PC-9 (cell line): ENCODE measurements around the gene PGK1. TPM values are rescaled to one million over a fixed set of nuclear protein-coding genes. Genes with fewer than 3 reads are reported as not detected.
"Not testable (repeated sequence)": the region's sequence is repeated elsewhere in the genome, so short reads cannot be mapped to it uniquely, and the experiment has no call there.

Experiments
- BruUV-seq: library from RNA; stranded (reverse); fragments of 400-500 nt; replicated peaks from 2 replicates; lab custom pipeline; 2021; lab: Mats Ljungman, UMichigan
- CTCF ChIA-PET: fragments of 300-600 bp; sonication (Branson Sonifier 250); formaldehyde crosslinking; loops from one replicate; lab custom pipeline; 2022; ENCODE audit warnings: antibody characterized with exemption; lab: Charles Lee
- POLR2A ChIA-PET: fragments of 300-600 bp; sonication (Branson Sonifier 250); formaldehyde crosslinking; loops from one replicate; lab custom pipeline; 2022; ENCODE audit warnings: antibody characterized with exemption; ENCODE audit not compliant: unreplicated experiment; lab: Charles Lee
- DNase-seq, 2 experiments: peaks; one replicate each; pipeline versions ENCODE4 v3.0.0 to v3.0.0-alpha.2; 2015 to 2022; ENCODE audit warnings: mixed read lengths in 1 of 2
- H2AFZ ChIP-seq: fragments of 200-600 bp; sonication (generic); 2 replicates; pipeline ENCODE4 v1.8.1; 2017; ENCODE audit warnings: antibody characterized with exemption
- H3F3A ChIP-seq: fragments of 200-600 bp; sonication (generic); 2 replicates; pipeline ENCODE4 v1.8.1; 2017; ENCODE audit warnings: antibody characterized with exemption, mild to moderate bottlenecking, low read depth; ENCODE audit not compliant: insufficient read depth
- H3K27ac ChIP-seq: fragments of 200-600 bp; sonication (generic); 2 replicates; pipeline ENCODE4 v1.6.1; 2016; ENCODE audit warnings: mixed run types
- H3K27me3 ChIP-seq: fragments of 200-600 bp; sonication (generic); 2 replicates; pipeline ENCODE4 v1.6.1; 2016; ENCODE audit warnings: low read depth, mixed run types; ENCODE audit not compliant: insufficient read depth
- H3K36me3 ChIP-seq: fragments of 200-600 bp; sonication (generic); 2 replicates; pipeline ENCODE4 v1.6.1; 2016; ENCODE audit warnings: low read depth, mixed run types
- H3K4me1 ChIP-seq: fragments of 200-600 bp; sonication (generic); replicated peaks from 2 replicates; pipeline ENCODE4 v1.6.1; 2016; ENCODE audit warnings: mixed run types; ENCODE audit not compliant: insufficient read depth
- H3K4me2 ChIP-seq: fragments of 200-600 bp; sonication (generic); 2 replicates; pipeline ENCODE4 v1.6.1; 2017; ENCODE audit warnings: mixed run types
- H3K4me3 ChIP-seq: fragments of 200-600 bp; sonication (generic); 2 replicates; pipeline ENCODE4 v1.6.1; 2016; ENCODE audit warnings: mixed run types
- H3K79me2 ChIP-seq: fragments of 200-600 bp; sonication (generic); 2 replicates; pipeline ENCODE4 v1.6.1; 2017; ENCODE audit warnings: low read depth, mixed run types
- H3K9me2 ChIP-seq: fragments of 200-600 bp; sonication (generic); 2 replicates; pipeline ENCODE4 v1.8.1; 2017; ENCODE audit warnings: mild to moderate bottlenecking; ENCODE audit not compliant: insufficient read depth
- H3K9me3 ChIP-seq: fragments of 200-600 bp; sonication (generic); 2 replicates; pipeline ENCODE4 v1.8.1; 2016; ENCODE audit warnings: low read depth; ENCODE audit not compliant: insufficient read depth
- H4K20me1 ChIP-seq: fragments of 200-600 bp; sonication (generic); 2 replicates; pipeline ENCODE4 v1.8.1; 2017; ENCODE audit not compliant: insufficient read depth
- EZH2 ChIP-seq: fragments of 200-600 bp; sonication (generic); IDR thresholded peaks from 2 replicates; pipeline ENCODE4 v1.8.0; 2017; ENCODE audit warnings: antibody characterized with exemption, low read depth
- intact Hi-C: fragments of 100-400 bp; cut with micrococcal nuclease; formaldehyde crosslinking; loops from one replicate; pipeline ENCODE4 v1.10.0; 2022; ENCODE audit not compliant: unreplicated experiment
- total RNA-seq: library from RNA; stranded (reverse); gene quantifications from 2 replicates; pipeline ENCODE4 v1.2.3, GENCODE V29; 2021
- TF ChIP-seq, protein P1 (sequence below): fragments of 200-600 bp; sonication (generic); conservative IDR thresholded peaks from 2 replicates; pipeline ENCODE4 v1.6.1; 2017; ENCODE audit warnings: mixed run types, antibody characterized with exemption, mild to moderate bottlenecking, moderate library complexity

Gene PGK1
- total RNA-seq, 1 experiment from 2014 or later, result 409 TPM

DNA sequence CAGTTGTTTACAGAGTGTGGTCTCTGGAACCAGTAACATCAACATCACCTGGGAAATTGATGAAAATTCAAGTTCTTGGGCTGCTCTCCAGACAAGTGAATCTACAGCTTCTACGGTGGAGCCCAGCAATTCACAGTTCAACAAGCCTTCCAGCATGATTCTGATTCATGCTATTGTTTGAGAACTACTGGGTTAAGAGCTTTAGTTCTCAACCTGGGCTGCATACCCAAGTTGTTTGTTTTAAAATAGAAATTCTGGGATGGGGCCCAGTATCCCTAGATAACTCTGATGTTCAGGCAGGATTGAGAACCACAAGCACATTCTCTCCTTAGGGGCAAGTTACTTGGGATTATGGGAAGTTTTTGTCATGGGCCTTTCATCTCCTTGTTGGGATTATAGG lies 37.9 kb upstream of the PGK1 start:
- no peaks in the 10 kb centered on the region for H3K9me2 ChIP-seq
- no peaks in the 10 kb centered on the region for H3K79me2 ChIP-seq
- ChIA-PET CTCF (interaction anchor here (0.6 kb wide), 1 partner anchor 191 kb away, joined by 3 read pairs; no protein-coding TSS in a partner anchor), POLR2A (no interaction called here)
- intact Hi-C loops, result no loop called here
- peaks cover 7% of the 10 kb centered on the region; the same call in 1 of the 2 replicates for H3F3A ChIP-seq
- no peak overlapping the region for H3K4me2 ChIP-seq
- no peaks in the 10 kb centered on the region; the same call in 1 of the 2 replicates for H3K9me3 ChIP-seq
- H3K36me3 ChIP-seq, result no peaks in the 10 kb centered on the region
- H3K27ac ChIP-seq, result no peak overlapping the region
- H4K20me1 ChIP-seq, result no peaks in the 10 kb centered on the region
- peaks cover 4% of the 10 kb centered on the region for H3K4me1 ChIP-seq
- H3K4me3 ChIP-seq, result no peak overlapping the region
- no peak overlapping the region for H2AFZ ChIP-seq
- BruUV-seq, result no TSS peak
- no peaks in the 10 kb centered on the region for H3K27me3 ChIP-seq
- TF ChIP-seq, protein P1, sequence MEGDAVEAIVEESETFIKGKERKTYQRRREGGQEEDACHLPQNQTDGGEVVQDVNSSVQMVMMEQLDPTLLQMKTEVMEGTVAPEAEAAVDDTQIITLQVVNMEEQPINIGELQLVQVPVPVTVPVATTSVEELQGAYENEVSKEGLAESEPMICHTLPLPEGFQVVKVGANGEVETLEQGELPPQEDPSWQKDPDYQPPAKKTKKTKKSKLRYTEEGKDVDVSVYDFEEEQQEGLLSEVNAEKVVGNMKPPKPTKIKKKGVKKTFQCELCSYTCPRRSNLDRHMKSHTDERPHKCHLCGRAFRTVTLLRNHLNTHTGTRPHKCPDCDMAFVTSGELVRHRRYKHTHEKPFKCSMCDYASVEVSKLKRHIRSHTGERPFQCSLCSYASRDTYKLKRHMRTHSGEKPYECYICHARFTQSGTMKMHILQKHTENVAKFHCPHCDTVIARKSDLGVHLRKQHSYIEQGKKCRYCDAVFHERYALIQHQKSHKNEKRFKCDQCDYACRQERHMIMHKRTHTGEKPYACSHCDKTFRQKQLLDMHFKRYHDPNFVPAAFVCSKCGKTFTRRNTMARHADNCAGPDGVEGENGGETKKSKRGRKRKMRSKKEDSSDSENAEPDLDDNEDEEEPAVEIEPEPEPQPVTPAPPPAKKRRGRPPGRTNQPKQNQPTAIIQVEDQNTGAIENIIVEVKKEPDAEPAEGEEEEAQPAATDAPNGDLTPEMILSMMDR, result no peak
- no peak for TF ChIP-seq EZH2
- DNase-seq, result no peak

DNA sequence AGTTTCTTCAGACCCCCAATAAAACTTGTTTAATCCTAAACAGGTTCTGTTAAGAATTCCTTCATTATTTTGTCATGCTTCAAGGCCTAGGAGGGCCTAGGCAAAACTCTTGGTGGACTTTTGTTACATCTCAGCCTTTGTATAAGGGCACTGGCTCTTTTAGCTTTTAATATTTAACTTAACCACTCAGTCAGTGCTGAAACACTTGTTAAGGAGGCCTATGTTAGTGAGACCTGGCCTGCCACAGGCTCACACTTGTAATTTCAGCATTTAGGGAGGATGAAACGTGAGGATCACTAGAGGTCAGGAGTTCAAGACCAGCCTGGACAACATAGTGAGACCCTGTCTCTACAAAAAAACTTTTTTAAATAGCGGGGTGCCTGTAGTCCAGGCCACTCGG lies 32.7 kb upstream of the PGK1 start:
- no peaks in the 10 kb centered on the region for H3K9me2 ChIP-seq
- intact Hi-C loops, result no loop called here
- no peak overlapping the region for H3K27ac ChIP-seq
- ChIA-PET CTCF (no interaction called here), POLR2A (no interaction called here)
- H3K4me3 ChIP-seq, result no peak overlapping the region
- H3F3A ChIP-seq, result 0 out of 2 replicates have a peak, but pooled peaks cover 3% of the 10 kb centered on the region
- TF ChIP-seq, protein P1, result no peak
- no peak for TF ChIP-seq EZH2
- no peak overlapping the region for H2AFZ ChIP-seq
- no peaks in the 10 kb centered on the region for H4K20me1 ChIP-seq
- BruUV-seq, result no TSS peak
- no peaks in the 10 kb centered on the region for H3K36me3 ChIP-seq
- H3K4me2 ChIP-seq, result no peak overlapping the region
- H3K27me3 ChIP-seq, result no peaks in the 10 kb centered on the region
- H3K9me3 ChIP-seq, result no peaks in the 10 kb centered on the region
- no peaks in the 10 kb centered on the region for H3K4me1 ChIP-seq
- no peak for DNase-seq
- H3K79me2 ChIP-seq, result no peaks in the 10 kb centered on the region

DNA sequence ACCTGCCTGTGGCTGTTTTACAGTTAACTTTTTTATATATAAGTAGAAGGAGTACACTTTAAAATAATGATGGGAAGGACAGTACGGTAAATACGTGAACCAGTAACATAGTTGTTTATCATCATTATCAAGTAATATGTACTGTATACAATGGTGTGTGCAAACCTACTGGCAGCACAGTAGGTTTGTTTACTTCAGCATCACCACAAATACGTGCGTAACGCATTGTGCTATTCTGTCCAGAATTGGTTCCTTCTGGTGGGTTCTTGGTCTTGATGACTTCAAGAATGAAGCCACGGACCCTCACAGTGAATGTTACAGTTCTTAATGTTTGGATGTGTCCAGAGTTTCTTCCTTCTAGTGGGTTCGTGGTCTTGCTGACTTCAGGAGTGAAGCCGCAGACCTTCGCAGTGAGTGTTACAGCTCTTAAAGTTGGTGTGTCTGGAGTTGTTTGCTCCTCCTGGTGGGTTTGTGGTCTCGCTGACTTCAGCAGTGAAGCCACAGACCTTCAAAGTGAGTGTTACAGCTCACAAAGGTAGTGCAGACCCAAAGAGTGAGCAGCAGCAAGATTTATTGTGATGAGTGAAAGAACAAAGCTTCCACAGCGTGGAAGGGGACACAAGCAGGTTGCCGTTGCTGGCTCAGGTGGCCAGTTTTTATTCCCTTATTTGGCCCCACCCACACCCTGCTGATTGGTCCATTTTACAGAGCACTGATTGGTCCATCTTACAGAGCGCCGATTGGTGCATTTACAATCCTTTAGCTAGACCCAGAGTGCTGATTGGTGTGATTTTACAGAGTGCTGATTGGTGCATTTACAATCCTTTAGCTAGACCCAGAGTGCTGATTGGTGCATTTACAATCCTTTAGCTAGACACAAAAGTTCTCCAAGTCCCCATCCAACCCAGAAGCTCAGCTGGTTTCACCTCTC lies 30.6 kb upstream of the PGK1 start:
- H3K79me2 ChIP-seq, POLR2A ChIA-PET, H2AFZ ChIP-seq, DNase-seq, BruUV-seq, H3K36me3 ChIP-seq, H3K27me3 ChIP-seq, H3F3A ChIP-seq, H3K27ac ChIP-seq, H3K4me1 ChIP-seq, CTCF ChIA-PET, H4K20me1 ChIP-seq, H3K4me3 ChIP-seq, H3K9me2 ChIP-seq, intact Hi-C loops, H3K4me2 ChIP-seq, H3K9me3 ChIP-seq: not testable (repeated sequence)
